Right atrium auricular region (tissue), 2 donors: ENCODE results near the gene TMEM151A. TPM values are rescaled to one million over a fixed set of nuclear protein-coding genes. Genes with fewer than 3 reads are reported as not detected.

Experiments
- DNase-seq: peaks from one replicate; pipeline ENCODE4 v3.0.0-alpha.2; 2019; ENCODE audit warnings: low spot score
- H3K27ac ChIP-seq, 2 donors: fragments of 200-600 bp; sonication (generic); 1 replicate in 1 of 2; 2 replicates in 1 of 2; pipeline ENCODE4 v1.5.1; 2016 to 2019
- H3K27me3 ChIP-seq, 2 donors: fragments of 200-600 bp; sonication (generic); one replicate each; pipeline versions ENCODE4 v1.5.1 to v1.6.0; 2017 to 2019
- H3K36me3 ChIP-seq: fragments of 200-600 bp; sonication (generic); one replicate; pipeline ENCODE4 v1.5.1; 2016
- H3K4me1 ChIP-seq, 2 donors: fragments of 200-600 bp; sonication (generic); one replicate each; pipeline versions ENCODE4 v1.5.1 to v1.6.0; 2017 to 2019
- H3K4me3 ChIP-seq, 2 donors: fragments of 200-600 bp; sonication (generic); 1 replicate in 1 of 2; 2 replicates in 1 of 2; pipeline ENCODE4 v1.5.1; 2017 to 2019; ENCODE audit warnings: mild to moderate bottlenecking in 1 of 2, moderate library complexity in 1 of 2
- H3K9me3 ChIP-seq, 2 donors: fragments of 200-600 bp; sonication (generic); one replicate each; pipeline ENCODE4 v1.5.1; 2019
- CTCF ChIP-seq, 2 donors: fragments of 200-600 bp; sonication (generic); IDR thresholded peaks; one replicate each; pipeline ENCODE4 v1.5.1; 2019; ENCODE audit warnings: antibody characterized with exemption in 2 of 2
- total RNA-seq, 2 donors: library from RNA; depleted of rRNA; stranded (reverse); fragments of >200 nt; gene quantifications; one replicate each; pipeline ENCODE4 v1.1.0, GENCODE V29; 2016

TMEM151A gene
- total RNA-seq, 2 donors from 2014 or later = 1.4 to 5.5 TPM

GRCh38 chr11:66291303-66291705, 390 bp upstream of the TMEM151A start:
- Histone ChIP-seq H3K4me1 (peaks cover 0 to 34% of the 10 kb centered on the region in 2 donors), H3K27ac (no peak overlapping the region), H3K9me3 (no peaks in the 10 kb centered on the region), H3K4me3 (peak overlapping the region in 1 of 2 donors; percentile 46), H3K27me3 (peaks cover 0 to 11% of the 10 kb centered on the region in 2 donors), H3K36me3 (no peaks in the 10 kb centered on the region)
- DNase-seq = no peak
- TF ChIP-seq CTCF (IDR thresholded peaks at IDR 0.05) = no peak

GRCh38 chr11:66292543-66293332, 1.0 kb downstream of the TMEM151A start:
- Histone ChIP-seq H3K4me3 (peak overlapping the region in 1 of 2 donors; percentile 46), H3K36me3 (no peaks in the 10 kb centered on the region), H3K27me3 (peaks cover 0 to 11% of the 10 kb centered on the region in 2 donors)

DNA sequence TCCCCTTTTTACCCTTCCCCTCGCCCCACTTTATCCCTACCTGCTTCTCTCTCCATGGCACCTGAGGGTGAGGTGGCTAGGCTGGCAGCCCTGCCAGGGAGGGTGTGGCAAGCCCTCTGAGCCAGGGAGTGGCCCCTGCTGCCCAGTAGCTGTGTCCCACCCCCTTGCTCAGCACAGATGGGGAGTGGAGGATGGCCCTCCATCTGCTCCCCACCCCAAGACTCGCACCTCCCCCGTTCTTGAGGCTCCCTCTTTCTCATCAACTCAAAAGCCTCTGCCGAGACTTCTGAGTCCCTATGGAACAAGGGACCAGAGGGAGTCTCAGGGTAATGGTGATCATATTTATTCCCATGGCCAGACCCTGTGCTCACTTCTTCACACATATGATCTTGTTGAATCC, 1.7 kb downstream of the TMEM151A start:
- H3K27me3 ChIP-seq = peaks cover 0 to 11% of the 10 kb centered on the region in 2 donors
- no peak for TF ChIP-seq CTCF (IDR thresholded peaks at IDR 0.05)
- no peak overlapping the region for H3K4me3 ChIP-seq
- H3K4me1 ChIP-seq = peaks cover 0 to 19% of the 10 kb centered on the region in 2 donors
- H3K36me3 ChIP-seq = no peaks in the 10 kb centered on the region
- no peaks in the 10 kb centered on the region for H3K9me3 ChIP-seq
- no peak for DNase-seq
- H3K27ac ChIP-seq = no peak overlapping the region

More at GRCh38 chr11:66292543-66293332, 1.0 kb downstream of the TMEM151A start:
- peaks cover 0 to 25% of the 10 kb centered on the region in 2 donors for H3K4me1 ChIP-seq
- H3K27ac ChIP-seq = no peak overlapping the region
- no peak for DNase-seq
- no peak for TF ChIP-seq CTCF (IDR thresholded peaks at IDR 0.05)
- no peaks in the 10 kb centered on the region for H3K9me3 ChIP-seq

GRCh38 chr11:66293777-66294625, 2.3 kb downstream of the TMEM151A start:
- H3K4me3 ChIP-seq = no peak overlapping the region
- TF ChIP-seq CTCF (IDR thresholded peaks at IDR 0.05) = no peak
- peaks cover 0 to 11% of the 10 kb centered on the region in 2 donors for H3K27me3 ChIP-seq
- DNase-seq = no peak
- H3K27ac ChIP-seq = no peak overlapping the region
- H3K9me3 ChIP-seq = no peaks in the 10 kb centered on the region
- H3K36me3 ChIP-seq = no peaks in the 10 kb centered on the region
- H3K4me1 ChIP-seq = peaks cover 0 to 17% of the 10 kb centered on the region in 2 donors

DNA sequence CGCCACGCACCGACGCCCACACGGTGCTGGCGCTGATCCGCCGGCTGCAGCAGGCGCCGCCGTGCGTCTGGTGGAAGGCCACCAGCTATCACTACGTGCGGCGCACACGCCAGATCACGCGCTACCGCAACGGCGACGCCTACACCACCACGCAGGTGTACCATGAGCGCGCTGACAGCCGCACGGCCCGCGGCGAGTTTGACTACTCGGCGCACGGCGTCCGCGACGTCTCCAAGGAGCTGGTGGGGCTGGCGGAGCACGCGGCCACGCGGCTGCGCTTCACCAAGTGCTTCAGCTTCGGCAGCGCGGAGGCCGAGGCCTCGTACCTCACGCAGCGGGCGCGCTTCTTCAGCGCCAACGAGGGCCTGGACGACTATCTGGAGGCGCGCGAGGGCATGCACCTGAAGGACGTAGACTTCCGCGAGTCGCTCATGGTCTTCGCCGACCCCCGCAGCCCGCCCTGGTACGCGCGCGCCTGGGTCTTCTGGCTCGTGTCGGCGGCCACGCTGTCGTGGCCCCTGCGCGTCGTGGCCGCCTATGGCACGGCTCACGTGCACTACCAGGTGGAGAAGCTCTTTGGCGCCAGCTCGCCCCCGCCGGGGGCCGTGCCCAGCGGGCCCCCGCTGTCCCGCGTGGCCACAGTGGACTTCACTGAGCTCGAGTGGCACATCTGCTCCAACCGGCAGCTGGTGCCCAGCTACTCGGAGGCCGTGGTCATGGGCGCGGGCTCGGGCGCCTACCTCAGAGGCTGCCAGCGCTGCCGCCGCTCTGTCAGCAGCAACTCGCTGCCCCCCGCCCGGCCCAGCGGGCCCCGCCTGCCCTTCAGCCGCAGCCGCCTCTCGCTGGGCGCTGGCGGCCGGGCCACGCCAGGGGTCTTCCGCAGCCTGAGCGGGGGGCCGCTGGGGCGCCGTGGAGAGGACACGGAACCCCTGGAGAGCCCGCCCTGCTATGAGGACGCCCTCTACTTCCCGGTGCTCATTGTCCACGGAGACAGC, 3.2 kb downstream of the TMEM151A start:
- Histone ChIP-seq H3K9me3 (no peaks in the 10 kb centered on the region), H3K27ac (no peak overlapping the region), H3K4me3 (no peak overlapping the region), H3K36me3 (no peaks in the 10 kb centered on the region), H3K27me3 (peaks cover 0 to 11% of the 10 kb centered on the region in 2 donors), H3K4me1 (peaks cover 0 to 9% of the 10 kb centered on the region in 2 donors)
- DNase-seq = no peak
- TF ChIP-seq CTCF (IDR thresholded peaks at IDR 0.05) = no peak
